GM12801 (cell line): ENCODE results near the gene MPP2.

Experiments
- CTCF ChIP-seq: IDR thresholded peaks from one replicate; pipeline ENCODE4 v1.5.1; 2011; ENCODE audit warnings: control low read depth; ENCODE audit not compliant: insufficient read length; ENCODE audit errors: extremely low read depth

MPP2 gene

GRCh38 chr17:43877031-43877430 lies 30.3 kb downstream of the MPP2 start:
- no peak for TF ChIP-seq CTCF

GRCh38 chr17:43875476-43876147 lies 31.7 kb downstream of the MPP2 start:
- TF ChIP-seq CTCF, result no peak

GRCh38 chr17:43874293-43874692 lies 33.0 kb downstream of the MPP2 start:
- TF ChIP-seq CTCF, result no peak

GRCh38 chr17:43873815-43874214 lies 33.5 kb downstream of the MPP2 start:
- TF ChIP-seq CTCF, result no peak

GRCh38 chr17:43873091-43873490 lies 34.2 kb downstream of the MPP2 start:
- TF ChIP-seq CTCF, result no peak

GRCh38 chr17:43871946-43872690 lies 35.2 kb downstream of the MPP2 start:
- no peak for TF ChIP-seq CTCF

- TF ChIP-seq CTCF, result no peak
Observed at GRCh38 chr17:43868226-43868994, 38.9 kb downstream of the MPP2 start.
